Measurements from ENCODE around the gene SRD5A1.

DNA sequence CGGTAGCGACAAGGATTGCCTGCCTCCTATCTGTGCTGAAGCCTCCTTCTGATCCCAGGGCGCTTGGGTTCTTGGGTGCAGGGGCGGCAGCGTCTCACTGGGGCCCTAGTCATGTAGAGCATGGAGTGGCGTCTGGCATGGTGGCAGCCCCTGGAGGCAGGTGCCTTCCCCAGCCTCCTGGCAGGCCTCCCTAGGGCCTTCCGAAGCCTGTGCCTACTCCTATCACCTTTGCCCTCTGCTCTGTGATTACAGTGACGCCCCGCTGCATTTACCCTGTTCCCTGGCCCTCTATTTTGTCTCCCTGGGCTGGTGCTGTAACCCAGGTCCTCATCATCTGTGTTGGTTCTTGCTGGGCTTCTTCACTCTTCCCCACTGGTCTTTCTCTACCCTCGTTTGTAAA lies 3.8 kb downstream of the SRD5A1 start:
- no peak for TF ChIP-seq POLR2A (IDR thresholded peaks at IDR 0.05)
- TF ChIP-seq, protein P1, sequence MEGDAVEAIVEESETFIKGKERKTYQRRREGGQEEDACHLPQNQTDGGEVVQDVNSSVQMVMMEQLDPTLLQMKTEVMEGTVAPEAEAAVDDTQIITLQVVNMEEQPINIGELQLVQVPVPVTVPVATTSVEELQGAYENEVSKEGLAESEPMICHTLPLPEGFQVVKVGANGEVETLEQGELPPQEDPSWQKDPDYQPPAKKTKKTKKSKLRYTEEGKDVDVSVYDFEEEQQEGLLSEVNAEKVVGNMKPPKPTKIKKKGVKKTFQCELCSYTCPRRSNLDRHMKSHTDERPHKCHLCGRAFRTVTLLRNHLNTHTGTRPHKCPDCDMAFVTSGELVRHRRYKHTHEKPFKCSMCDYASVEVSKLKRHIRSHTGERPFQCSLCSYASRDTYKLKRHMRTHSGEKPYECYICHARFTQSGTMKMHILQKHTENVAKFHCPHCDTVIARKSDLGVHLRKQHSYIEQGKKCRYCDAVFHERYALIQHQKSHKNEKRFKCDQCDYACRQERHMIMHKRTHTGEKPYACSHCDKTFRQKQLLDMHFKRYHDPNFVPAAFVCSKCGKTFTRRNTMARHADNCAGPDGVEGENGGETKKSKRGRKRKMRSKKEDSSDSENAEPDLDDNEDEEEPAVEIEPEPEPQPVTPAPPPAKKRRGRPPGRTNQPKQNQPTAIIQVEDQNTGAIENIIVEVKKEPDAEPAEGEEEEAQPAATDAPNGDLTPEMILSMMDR (IDR thresholded peaks at IDR 0.05 in 4 of 5, conservative IDR thresholded peaks at IDR 0.05 in 1 of 5) = no peak
